Ectodermal cell (in vitro differentiated cells): ENCODE results near the gene SELENOM.
"Not testable (repeated sequence)": the region's sequence is repeated elsewhere in the genome, so short reads cannot be mapped to it uniquely, and the experiment has no call there.

ENCODE experiments used
- H3K27ac ChIP-seq: 2 replicates; pipeline ENCODE4 v1.7.0; 2013; ENCODE audit warnings: mild to moderate bottlenecking, low read depth, low read length; ENCODE audit not compliant: insufficient read depth, poor library complexity, severe bottlenecking
- H3K27me3 ChIP-seq: 2 replicates; pipeline ENCODE4 v1.7.0; 2013; ENCODE audit warnings: mild to moderate bottlenecking, low read length; ENCODE audit not compliant: insufficient read depth, control insufficient read depth, poor library complexity, severe bottlenecking
- H3K36me3 ChIP-seq: one replicate; pipeline ENCODE4 v1.7.0; 2013; ENCODE audit warnings: low read length; ENCODE audit not compliant: control insufficient read depth, insufficient read depth
- H3K4me1 ChIP-seq: one replicate; pipeline ENCODE4 v1.7.0; 2013; ENCODE audit warnings: low read length; ENCODE audit not compliant: control insufficient read depth, insufficient read depth
- H3K4me3 ChIP-seq: 2 replicates; pipeline ENCODE4 v1.7.0; 2013; ENCODE audit warnings: low read depth, low read length, control low read depth; ENCODE audit not compliant: insufficient read depth
- H3K9me3 ChIP-seq: 2 replicates; pipeline ENCODE4 v1.7.0; 2013; ENCODE audit warnings: mild to moderate bottlenecking, low read length, moderate library complexity; ENCODE audit not compliant: control insufficient read depth
- WGBS, 2 experiments: methylation state at CpG; one replicate each; pipeline ENCODE4 v1.1.7; 2013; ENCODE audit warnings: missing lambda C conversion rate in 2 of 2; 5-methylcytosine and 5-hydroxymethylcytosine counted together

The SELENOM gene

GRCh38 chr22:31124290-31124689 is 16.9 kb upstream of the SELENOM start:
- Histone ChIP-seq H3K9me3 (no peaks in the 10 kb centered on the region), H3K4me3 (no peak overlapping the region), H3K27ac (no peak overlapping the region), H3K27me3 (no peaks in the 10 kb centered on the region), H3K4me1 (peaks cover 4% of the 10 kb centered on the region), H3K36me3 (no peaks in the 10 kb centered on the region)
- WGBS, 2 experiments = 87 to 88% methylated on average over 3 of the region's 3 CpGs

DNA sequence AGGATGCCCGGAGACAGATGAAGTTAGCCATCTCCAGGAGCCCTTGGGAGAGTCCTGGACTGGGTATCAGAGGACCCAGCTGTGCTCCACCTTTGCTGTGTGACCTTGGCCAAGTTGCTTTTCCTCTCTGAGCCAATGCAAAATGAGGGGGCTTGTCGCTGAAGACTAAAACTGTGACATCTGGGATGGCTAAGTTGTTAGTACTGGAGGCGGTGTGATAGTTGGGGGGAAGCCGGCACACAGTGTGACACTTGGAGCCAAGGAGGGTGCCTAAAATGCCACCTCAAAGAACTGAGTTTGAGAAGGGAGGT is 15.9 kb upstream of the SELENOM start:
- Histone ChIP-seq H3K27me3 (no peaks in the 10 kb centered on the region), H3K4me3 (peak overlapping the region; percentile 35), H3K27ac (no peak overlapping the region), H3K4me1 (peaks cover 4% of the 10 kb centered on the region), H3K36me3 (no peaks in the 10 kb centered on the region), H3K9me3 (no peaks in the 10 kb centered on the region)
- WGBS, 2 experiments = 72% methylated on average over 4 of the region's 4 CpGs

DNA sequence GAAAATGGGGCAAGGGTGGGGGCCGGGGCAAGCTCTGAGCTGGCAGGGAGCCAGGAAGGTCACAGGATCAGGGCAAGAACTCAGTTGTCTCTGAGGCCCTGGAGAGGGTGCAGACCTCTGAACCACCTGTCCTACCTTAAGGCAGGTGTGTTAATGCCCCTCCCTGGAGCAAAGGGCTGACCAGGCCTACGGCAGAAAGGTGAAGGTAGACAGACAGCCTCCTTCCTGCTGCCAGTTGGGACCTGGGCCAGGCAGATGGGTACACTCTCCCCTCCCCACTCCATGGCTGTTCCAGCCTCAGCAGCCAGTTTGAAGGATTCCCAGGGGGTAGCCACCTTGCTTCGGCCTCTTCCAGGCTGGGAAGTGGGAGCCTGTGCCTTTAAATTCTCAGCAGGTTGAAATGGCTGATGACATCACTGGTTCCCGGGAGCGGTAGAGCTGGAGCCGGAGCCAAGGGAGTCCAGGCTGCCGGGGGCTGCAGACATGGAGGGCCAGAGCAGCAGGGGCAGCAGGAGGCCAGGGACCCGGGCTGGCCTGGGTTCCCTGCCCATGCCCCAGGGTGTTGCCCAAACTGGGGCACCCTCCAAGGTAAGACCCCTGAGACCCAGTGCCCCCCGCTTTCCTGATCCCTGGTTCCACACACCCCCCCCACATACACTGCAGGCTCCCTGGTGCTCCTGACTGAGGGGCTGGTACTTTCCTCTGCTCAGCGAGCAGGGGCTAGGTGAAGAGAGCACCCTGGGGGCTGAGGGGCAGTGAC is 15.3 kb upstream of the SELENOM start, which contains the start of gene INPP5J:
INPP5J (plus strand) TSS at position 435 of the 760 bp plus-strand sequence; CDS start at position 484, 49 bp downstream.
- H3K36me3 ChIP-seq = no peaks in the 10 kb centered on the region
- peaks cover 4% of the 10 kb centered on the region for H3K4me1 ChIP-seq
- peak within 1 kb of the TSS; percentile 35 for H3K4me3 ChIP-seq
- no peaks in the 10 kb centered on the region for H3K9me3 ChIP-seq
- WGBS, 2 experiments = 27 to 29% methylated on average over 10 of the region's 10 CpGs
- H3K27ac ChIP-seq = no peak within 1 kb of the TSS
- no peaks in the 10 kb centered on the region for H3K27me3 ChIP-seq

DNA sequence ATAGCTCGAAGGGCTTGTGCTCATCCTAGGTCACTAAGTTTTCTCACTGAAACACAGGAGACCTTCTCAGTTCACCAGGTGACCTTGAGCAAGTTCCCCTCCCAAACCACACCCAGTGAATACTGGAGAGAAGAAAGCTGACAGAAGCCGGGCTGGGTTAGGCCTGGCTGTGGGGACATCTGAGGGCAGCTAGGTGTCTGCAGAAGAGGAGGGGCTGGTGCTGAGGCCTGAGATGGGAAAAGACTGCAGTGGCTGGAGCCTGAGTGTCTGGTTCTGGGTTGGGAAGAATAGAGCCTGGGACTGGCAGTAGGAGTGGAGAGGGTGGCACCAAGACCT is 14.8 kb upstream of the SELENOM start:
- no peaks in the 10 kb centered on the region for H3K9me3 ChIP-seq
- no peak overlapping the region for H3K4me3 ChIP-seq
- WGBS, 2 experiments = 80 to 87% methylated on average over 2 of the region's 2 CpGs
- H3K36me3 ChIP-seq = no peaks in the 10 kb centered on the region
- no peaks in the 10 kb centered on the region for H3K27me3 ChIP-seq
- peaks cover 4% of the 10 kb centered on the region for H3K4me1 ChIP-seq
- no peak overlapping the region for H3K27ac ChIP-seq

GRCh38 chr22:31121403-31121802 is 14.0 kb upstream of the SELENOM start:
- WGBS, 2 experiments = 95 to 97% methylated on average over 4 of the region's 4 CpGs

GRCh38 chr22:31120642-31121041 is 13.3 kb upstream of the SELENOM start:
- Histone ChIP-seq H3K9me3 (no peaks in the 10 kb centered on the region), H3K36me3 (no peaks in the 10 kb centered on the region), H3K27me3 (no peaks in the 10 kb centered on the region), H3K4me1 (peaks cover 4% of the 10 kb centered on the region), H3K4me3 (no peak overlapping the region), H3K27ac (no peak overlapping the region)
- WGBS, 2 experiments = 67 to 69% methylated on average over 1 of the region's 1 CpG

More at GRCh38 chr22:31121403-31121802, 14.0 kb upstream of the SELENOM start:
- H3K4me3 ChIP-seq = no peak overlapping the region
- no peaks in the 10 kb centered on the region for H3K36me3 ChIP-seq
- H3K27ac ChIP-seq = no peak overlapping the region
- H3K9me3 ChIP-seq = no peaks in the 10 kb centered on the region
- no peaks in the 10 kb centered on the region for H3K27me3 ChIP-seq
- peaks cover 4% of the 10 kb centered on the region for H3K4me1 ChIP-seq

DNA sequence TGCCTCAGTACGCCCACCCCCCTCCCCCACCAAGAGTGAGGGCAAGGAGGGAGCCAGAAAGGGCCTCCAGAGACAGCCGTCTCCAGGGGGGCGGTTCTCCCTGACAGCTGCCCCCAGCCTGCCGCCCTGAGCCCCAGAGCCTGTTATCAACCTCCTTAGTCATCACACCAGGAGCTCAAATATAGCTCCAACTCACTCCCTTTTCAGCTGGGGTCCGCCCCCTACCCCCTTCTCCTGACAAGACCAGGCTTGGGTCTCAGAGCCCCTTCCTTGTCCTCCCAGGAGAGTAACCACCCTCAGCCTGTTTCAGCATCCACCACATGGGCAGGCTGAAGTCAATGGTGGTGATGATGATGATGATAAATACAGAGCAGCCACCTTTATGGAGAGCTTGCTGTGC is 12.9 kb upstream of the SELENOM start:
- H3K27me3 ChIP-seq = no peaks in the 10 kb centered on the region
- no peaks in the 10 kb centered on the region for H3K36me3 ChIP-seq
- H3K9me3 ChIP-seq = no peaks in the 10 kb centered on the region
- 70 to 81% methylated on average over 4 to 5 of the region's 5 CpGs for WGBS, 2 experiments
- peaks cover 4% of the 10 kb centered on the region for H3K4me1 ChIP-seq
- H3K27ac ChIP-seq = no peak overlapping the region
- no peak overlapping the region for H3K4me3 ChIP-seq

- peaks cover 4% of the 10 kb centered on the region for H3K4me1 ChIP-seq
- no peaks in the 10 kb centered on the region for H3K9me3 ChIP-seq
- WGBS, 2 experiments = 66 to 75% methylated on average over 7 of the region's 7 CpGs
- H3K36me3 ChIP-seq = no peaks in the 10 kb centered on the region
- no peak overlapping the region for H3K27ac ChIP-seq
- no peak overlapping the region for H3K4me3 ChIP-seq
- H3K27me3 ChIP-seq = no peaks in the 10 kb centered on the region
Observed at GRCh38 chr22:31119026-31119717, 11.8 kb upstream of the SELENOM start.

DNA sequence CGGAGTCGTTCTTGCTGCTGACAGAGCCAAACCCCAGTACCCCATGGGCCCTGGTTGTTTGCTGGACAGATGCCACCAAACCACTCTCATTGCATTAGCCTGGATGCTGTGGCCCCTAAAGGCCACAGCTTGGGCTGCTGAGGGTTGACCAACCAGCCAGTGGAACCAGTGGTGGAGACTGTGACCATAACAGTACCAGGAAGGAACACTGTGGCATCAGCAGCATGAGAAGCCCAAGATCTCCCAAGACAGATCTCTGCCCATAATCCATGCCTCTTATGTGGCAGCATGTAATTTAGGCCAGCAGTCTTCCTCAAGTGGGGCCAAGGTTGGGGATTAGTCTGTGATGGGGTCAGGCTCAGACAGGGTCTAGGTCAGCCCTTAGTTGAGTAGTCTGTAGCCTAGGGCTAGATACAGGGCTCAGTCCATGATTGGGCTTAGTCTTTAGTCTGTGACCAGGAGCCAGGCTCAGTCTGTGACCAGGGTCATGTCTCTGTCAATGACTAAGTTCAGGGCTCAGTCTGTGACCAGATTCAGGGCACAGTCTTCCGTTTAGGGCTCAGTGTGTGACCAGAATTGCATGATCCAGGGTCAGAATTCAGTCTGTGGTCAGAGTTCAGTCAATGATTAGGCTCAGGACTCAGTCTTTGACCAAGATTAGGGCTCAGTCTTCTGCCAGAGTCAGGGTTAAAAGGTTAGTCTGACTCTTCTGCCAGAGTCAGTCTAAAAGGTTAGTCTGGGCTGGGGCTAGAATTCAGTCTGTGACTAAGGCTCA is 10.9 kb upstream of the SELENOM start:
- Histone ChIP-seq H3K9me3 (no peaks in the 10 kb centered on the region), H3K4me1 (peaks cover 2% of the 10 kb centered on the region), H3K36me3 (no peaks in the 10 kb centered on the region), H3K4me3 (no peak overlapping the region), H3K27me3 (no peaks in the 10 kb centered on the region), H3K27ac (no peak overlapping the region)
- 91 to 92% methylated on average over 3 of the region's 3 CpGs for WGBS, 2 experiments

- 93 to 94% methylated on average over 7 of the region's 7 CpGs for WGBS, 2 experiments
- H3K4me3 ChIP-seq, H3K9me3 ChIP-seq, H3K27ac ChIP-seq, H3K4me1 ChIP-seq, H3K36me3 ChIP-seq, H3K27me3 ChIP-seq: not testable (repeated sequence)
Observed at GRCh38 chr22:31112547-31113091, 5.3 kb upstream of the SELENOM start.
